Measurements from ENCODE around the gene KRT78.

KRT78 gene

DNA sequence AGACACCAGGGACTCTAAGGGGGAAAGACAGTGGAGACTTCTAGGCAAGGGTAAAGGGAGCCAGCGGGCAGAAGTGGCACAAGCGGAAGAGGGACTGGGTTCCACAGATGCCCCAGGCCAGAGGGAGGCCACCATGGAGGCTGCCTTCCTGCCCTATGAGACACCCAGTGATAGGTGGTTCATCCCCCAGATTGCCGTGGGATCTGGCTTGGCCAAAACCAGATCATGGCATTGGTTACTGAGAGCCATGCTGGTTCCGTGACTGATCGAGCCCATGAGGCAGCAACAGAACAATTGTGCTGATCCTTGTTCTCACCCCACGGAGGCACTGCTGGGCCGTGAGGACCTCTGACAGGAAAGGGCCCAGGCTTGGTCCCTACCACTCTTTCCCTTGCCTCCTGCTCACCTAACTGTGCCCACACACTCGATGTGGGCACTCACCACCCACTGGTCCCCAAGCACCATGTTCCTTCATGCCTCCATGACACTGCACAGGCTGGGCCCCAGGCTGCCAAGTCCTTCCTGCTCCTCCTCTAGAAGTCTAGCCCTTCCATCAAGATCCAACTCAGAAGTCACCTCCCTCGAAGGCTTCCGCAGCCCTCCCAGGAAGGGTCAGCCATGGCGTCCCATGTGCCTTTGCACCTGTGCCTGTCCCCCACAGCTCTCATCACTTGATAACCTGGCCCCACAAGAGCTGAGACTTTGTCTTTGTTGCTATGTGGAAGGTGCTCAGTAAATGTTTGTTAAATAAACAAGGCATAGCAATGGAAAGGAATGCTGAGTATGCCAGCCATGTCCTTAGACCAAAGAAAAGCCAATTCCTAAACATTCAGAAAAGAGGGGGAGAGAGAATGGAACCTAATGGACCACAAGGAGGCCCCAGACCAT lies 21.9 kb downstream of the KRT78 start:
- no peak for DNase-seq

DNA sequence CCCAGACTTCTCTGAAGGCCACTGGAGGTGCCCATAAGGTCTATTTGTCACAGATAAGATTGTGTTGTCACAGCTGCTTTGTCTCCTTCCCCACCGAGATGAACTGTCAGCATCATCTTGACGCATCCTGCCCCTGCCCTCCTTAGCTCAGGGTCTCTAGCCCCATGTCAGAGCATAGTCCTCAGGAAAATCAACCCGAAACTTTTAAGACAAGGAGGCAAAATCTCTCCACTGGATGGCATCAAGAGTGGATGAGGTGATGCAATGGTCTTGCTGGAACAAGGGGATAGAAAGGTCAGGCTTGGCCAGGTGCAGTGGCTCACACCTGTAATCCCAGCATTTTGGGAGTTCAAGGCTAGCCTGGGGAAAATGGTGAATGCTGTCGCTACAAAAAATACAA lies 22.8 kb downstream of the KRT78 start:
- DNase-seq = no peak

DNA sequence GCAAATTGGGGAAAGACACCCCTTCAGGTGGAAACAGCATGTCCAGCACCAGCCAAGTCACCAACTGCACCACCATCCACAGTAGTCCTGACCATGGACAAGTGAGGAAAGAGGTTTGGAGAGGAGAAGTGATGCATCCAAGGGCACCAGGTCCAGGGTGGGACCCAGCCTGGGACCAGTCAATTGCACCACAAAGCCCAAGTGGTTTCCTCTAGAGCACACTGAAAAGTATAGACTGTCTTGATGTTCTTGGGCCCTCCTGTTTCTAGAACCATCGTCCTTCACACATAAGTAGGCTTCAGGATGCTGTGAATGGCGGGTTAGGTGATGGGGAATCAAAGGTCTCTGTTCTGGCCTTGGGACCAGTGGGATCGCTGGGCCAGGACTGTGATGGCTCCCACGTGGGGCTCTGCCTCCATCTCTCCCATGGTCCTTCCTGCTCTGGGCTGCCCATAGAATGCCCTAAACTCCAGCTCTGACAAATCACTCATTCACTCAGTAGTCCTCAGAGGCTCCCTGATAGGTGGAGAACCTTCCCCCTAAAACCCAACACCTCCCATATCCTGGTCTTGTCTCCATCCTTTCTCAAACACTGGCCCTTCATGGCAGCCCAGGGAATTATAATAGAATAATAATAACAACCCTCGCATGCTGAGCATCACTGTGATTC lies 23.9 kb downstream of the KRT78 start:
- DNase-seq = no peak

DNA sequence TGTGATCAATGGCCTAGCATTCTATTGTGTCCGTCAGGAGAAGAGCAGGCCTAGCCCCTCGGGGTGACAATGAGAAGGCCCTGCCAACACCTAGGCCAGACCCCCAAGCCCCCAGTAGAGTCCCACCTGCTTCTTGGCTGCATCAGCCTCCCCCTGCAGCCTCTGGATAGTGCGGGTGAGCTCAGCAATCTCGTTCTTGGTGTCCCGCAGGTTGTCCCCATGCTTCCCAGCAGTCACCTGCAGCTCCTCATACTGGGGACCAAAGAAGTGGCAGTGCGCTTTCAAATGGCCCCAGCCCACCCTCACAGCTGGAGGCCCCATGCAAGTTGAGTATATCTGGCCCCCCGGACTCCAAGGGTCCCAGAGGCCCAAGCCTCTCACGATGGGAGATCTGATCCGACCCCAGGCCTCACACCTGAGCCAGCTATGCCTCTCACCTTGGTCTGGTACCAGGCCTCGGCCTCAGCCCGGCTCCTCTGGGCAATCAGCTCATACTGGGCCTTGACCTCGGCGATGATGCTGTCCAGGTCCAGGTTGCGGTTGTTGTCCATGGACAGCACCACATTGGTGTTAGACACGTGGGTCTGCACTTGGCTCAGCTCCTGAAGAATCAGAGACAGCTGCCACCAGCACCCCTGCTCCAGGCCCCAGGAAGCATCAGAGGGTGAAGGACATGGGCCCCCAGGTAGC lies 24.9 kb downstream of the KRT78 start:
- DNase-seq = peak in 1 of 58 donors; percentile 3

DNA sequence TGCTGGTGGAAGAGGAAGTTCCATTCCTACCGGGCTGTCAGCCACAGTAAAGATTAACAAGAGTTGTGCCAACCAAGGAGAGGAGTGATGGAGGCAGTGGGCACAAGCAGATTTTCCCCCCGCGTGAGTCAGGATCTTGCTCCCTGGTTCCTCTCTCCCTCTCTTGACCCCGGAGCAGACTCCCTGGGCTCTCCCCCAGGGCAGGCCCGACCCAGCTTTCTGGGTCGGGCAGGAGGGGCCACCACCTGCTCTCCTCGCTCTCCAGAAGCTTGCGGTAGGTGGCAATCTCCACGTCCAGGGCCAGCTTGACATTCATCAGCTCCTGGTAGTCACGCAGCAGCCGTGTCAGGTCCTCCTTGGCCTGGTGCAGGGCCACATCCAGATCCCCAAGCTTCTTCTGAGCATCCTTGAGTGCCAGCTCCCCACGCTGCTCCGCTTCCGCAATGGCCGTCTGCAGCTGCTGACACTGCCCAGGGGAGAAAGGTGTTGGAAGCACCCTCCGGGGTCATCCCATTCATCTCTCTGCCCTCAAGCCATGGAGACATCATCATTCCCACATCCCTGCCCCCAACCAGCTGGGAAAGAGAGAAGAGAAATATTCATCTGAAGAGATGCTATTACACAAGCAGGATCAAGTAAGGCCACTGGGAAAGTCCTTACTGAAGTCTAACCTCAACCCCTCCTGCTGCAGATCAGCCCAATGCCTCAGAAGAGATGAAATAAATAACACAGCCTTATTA lies 25.9 kb downstream of the KRT78 start:
- DNase-seq = no peak

DNA sequence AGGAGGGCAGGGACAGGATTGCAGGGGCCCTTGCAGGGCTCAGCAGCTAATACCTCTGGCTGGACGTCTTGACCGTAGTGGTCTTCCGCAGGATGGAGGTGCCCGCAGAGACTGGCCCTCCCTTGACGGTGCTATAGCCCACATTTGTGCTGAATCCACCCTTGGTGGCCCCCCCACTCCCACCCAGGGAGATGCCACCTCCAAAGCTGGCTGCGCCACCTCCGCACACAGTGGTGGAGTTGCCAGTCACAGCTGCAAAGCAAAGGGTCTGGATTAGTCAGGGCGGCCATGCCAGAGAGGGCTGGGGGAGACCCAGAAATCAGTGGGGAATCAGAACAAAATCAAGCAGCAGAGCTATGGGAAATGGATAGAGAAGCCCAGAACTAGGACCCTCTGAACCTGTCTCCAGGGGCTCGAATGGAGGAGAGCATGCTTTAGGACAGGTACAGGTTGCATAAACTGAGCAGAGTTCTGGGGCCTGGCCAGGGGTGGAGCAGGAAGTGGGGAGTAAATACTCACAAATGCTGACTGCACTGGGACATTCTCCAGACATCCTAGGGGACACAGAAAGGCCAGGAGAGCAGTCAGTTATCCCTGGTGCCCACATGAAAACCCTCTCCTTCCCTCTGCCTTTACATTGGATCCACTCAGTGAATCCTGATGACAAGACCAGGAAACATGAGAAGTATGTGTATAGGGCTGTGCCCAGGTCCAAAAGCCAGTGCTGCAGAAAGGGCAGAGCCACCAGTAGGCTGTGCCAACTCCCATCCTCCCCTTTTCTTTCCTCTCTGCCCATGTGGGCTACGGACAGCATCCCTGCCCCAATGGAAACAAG lies 26.8 kb downstream of the KRT78 start:
- no peak for DNase-seq

DNA sequence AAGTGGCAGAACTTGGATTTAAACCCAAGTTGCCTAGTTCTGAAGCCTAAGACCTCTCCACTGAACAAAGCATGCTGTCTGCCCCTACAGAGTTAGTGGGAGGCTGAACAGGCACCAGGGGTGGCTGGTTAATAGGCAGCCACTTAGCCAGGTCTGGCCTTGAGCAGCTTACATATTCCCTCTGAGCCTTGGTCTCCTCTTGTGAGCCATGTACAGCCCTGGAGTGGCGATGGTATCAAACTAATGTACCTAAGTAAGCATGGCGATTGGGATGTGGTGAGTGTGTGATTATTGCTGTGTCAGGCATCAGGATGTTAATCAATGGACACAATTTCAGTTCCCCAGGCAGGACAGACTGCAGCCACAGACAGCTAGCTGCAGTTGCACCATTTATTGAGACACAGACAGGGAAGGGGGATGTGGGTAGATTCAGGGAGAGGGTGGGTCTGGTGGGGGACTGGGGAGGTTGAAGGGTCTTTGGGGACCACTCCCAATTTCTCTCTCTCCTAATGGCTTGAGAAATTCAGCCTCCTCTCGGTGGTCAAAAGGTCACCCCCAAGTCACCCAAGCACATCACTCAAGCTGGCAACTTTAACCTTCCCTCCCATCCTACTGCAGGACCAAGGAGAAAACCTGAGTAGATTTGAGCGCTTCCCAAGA lies 27.6 kb downstream of the KRT78 start:
- no peak for DNase-seq

DNA sequence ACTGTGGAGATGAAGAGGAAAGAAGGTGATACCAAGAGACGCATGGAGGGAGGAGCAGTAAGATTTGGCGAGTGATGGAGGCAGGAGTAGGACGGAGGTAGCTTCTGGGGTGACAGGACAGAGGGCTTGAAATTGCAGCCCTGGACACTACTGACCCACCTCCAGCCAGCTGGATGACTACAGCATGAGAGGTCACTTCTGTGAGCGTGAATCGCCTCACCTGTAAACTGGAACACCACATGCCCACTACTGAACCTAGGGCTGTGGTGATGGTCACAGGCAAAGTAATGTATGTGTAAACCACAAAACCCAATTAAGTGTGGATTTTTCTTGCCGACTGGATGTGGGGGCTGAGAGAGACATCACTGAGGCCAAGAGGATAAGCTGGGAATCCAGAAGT lies 28.3 kb downstream of the KRT78 start:
- DNase-seq = no peak

DNA sequence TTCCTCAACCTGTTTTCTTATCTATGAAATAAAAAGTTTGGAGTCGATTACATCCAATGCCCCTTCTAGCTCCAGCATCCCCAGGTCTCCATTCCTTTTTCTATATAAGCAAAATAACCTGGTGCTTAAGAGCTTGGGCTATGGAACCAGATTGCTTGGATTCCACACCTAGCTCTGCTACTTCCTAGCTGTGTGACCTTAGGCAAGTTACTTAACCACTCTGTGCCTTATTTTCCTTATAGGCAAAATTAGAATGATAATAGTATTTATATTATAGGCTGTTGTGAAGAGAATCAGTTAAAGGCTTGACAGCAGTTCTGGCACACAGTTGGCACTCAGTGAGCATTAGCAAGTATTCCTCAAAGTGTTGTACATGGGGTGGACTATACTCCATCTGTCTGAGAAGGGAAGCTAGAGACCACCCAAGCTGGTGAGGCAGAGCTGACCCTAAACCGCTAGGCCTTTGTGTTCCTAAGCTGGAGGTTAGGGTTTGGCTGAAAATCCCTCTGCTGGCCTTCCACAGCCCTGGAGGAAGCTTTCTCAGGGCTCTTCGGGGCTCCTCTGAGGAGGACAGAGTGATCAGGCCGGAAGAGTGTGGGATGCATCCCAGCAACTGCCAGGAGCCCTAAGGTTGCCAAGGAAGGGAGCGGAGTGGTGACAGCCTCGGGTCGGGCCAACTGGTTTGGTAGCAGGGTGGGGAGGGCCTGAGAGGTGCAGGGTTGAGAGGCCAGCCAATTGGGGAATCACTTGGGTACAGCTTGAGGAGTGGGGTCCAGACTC lies 28.9 kb downstream of the KRT78 start:
- DNase-seq = no peak

DNA sequence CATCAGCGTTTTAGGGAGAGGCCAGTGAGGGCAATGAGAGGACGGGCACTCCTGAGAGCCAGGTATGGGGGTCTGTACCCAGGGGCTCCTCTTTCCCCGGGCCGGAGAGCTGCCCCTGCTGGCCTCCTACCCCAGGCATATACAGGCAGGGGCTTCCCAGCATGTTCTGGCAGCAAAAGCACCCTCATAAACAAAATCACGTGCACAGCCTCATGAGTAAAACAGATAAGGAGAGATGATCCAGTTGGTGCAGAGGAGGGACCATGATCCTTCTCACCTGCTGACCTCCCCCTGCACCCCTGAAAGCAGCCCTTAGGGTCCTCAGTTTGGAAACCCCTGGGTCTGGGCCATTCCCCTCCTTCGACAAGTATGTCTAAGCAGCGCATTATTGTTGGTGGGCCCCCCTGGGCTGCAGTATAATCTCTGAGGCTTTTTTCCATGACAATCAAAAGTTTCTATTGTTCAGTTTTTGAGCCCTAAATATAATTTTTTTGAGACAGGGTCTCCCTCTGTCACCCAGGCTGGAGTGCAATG lies 29.8 kb downstream of the KRT78 start:
- no peak for DNase-seq

DNA sequence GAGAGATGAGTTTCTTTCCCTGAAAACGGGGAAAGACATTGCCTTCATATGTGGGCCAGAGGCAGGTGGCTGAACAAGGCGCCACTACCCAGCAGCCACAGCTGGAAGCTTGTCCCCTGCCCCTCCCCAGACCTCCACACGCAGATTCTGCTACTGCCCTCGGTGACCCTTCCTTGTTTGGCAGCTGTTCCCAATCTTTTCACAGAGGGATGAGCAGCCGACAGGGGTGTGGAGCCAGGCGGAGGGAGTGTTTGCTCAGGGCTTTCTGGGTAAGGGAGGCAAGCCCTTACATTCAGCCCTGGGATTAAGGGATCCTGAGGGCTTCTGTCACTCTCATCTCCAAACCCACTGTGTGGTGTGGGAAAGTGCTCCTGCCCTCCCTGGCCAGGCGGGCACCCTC lies 30.4 kb downstream of the KRT78 start:
- no peak for DNase-seq

DNA sequence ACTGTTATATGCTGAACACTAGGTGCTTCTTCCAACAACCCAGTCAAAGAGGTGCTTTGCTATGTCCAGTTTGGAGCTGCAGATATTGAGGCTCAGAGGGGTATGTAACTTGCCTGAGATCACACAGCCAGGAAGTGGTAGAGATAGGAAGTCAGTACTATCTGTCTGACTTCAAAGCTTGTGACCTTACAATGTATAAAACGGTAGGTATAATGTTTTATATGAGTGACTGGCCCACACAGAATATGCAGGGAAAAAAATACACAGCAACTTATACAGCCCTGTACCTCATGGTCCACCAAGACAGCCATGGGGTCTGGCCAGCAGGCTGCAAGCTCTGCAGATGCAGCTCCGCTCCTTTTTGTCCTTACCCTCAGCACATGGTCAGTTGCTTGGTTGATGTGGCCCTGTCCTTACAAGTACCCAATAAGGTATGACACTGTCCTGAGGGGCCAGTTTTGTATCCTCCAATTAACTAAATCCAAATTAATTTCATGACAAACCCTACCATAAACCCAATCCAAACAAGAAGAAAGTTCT lies 31.0 kb downstream of the KRT78 start:
- no peak for DNase-seq

DNA sequence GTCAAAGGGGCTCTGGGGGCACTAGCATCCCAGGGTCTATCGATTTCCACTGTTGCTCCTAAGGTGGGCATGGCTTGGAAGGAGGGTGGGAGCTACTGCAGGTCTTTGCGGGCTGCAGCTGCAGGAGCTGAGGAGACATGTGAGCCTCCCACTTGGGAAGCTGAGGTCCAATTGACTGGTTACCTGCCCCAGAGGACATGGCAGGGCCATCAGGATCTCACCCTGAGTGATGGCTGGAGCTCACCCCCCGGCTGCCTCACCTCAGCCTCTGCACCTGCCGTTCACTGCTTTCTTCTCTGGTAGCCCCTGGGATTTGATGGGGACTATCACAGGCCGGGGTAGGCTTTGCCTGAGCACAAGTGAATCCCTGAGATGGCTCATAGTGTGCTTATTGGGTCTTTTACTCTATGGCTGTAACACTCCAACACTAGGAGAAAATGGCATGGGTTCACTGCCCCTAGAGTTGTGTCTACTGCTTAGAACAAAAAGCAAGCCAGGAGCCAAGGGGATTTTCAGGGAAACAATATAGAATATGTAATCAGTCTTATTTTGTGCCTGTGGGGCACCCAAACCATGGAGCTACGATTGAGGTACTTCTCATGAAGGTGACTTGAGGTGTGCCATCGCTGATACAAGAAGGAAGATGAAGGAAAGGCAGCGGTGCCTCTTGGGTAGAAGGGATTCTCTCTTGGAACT lies 31.6 kb downstream of the KRT78 start:
- DNase-seq = no peak

DNA sequence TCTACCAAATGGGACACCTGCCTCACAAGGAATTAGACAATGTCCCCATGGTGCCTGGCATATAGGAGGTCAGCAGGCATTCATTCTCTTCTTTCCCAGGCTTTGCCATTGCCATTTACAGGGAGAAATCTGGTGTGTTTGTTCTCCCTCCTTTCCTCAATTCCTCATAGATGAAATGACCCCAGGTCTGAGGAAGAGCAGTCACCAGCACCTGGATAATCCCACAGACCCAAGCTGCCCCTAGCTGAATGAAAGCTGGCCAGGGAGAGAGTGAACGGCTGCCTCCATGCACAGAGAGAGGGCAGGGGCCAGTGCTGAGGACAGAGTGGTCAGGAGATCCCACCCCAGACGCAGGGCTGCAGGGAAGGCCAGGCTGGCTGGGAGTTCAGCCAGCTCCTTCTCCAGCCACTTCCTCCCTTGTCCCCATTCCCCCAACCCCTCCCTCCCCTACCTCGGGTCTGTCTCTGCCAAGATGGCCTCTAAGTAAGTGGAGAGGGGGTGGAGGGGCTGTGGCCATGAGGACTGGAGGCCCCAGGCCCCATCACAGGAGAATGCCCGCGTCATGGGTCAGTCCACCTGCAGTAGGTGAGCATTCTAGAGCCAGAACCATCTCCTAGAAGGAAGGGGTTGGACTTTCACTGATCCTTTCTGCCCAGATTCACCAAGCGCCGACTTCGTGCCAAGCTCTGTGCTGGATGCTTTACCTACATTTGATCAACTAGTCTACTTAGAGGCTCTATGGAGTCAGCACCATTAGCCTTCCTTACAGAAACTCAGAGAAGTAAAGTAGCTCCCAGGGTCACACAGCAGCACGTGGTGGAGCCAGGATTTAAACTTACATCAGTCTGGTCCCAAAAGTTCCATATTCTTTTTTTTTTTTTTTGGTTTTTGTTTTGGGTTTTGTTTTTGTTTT lies 32.9 kb downstream of the KRT78 start:
- no peak for DNase-seq

DNA sequence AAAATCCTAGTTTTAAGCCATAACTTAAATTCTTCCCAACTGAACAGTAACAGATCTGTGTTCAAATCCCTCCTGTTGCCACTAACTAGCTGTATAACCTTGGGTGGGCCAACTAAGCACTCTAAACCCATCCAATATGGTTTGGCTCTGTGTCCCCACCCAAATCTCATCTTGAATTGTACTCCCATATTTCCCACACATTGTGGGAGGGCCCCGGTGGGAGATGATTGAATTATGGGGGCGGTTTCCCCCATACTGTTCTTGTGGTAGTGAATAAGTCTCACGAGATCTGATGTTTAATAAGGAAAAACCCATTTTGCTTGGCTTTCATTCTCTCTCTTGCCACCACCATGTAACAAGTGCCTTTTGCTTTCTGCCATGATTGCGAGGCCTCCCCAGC lies 33.6 kb downstream of the KRT78 start:
- DNase-seq = no peak

DNA sequence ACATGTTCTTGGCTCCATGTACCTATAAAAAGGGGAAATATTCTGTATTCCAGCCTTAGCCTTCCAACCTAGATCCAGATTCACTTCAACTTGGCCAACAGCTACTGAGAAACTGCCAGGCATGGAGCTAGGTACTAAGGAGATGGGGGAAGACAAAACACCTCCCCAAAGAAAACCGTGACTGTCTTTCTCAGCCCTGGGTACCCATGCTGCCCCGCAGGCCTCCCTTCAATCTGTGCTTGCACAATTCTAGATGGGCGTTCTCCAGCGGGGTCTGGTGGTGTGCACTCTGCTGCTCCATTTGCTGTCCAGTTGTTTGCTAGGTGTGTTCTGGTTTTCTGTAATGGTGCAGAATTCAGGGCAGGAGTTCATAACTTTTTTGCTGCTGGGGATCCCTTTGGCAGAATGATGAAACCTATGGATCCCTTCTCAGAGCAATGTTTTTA lies 34.1 kb downstream of the KRT78 start:
- no peak for DNase-seq

All from anterior cingulate cortex (tissue), 58 donors.